ENCODE data around the gene ZDHHC8. TPM values are rescaled to one million over a fixed set of nuclear protein-coding genes. Genes with fewer than 3 reads are reported as not detected.

Gene ZDHHC8, protein sequence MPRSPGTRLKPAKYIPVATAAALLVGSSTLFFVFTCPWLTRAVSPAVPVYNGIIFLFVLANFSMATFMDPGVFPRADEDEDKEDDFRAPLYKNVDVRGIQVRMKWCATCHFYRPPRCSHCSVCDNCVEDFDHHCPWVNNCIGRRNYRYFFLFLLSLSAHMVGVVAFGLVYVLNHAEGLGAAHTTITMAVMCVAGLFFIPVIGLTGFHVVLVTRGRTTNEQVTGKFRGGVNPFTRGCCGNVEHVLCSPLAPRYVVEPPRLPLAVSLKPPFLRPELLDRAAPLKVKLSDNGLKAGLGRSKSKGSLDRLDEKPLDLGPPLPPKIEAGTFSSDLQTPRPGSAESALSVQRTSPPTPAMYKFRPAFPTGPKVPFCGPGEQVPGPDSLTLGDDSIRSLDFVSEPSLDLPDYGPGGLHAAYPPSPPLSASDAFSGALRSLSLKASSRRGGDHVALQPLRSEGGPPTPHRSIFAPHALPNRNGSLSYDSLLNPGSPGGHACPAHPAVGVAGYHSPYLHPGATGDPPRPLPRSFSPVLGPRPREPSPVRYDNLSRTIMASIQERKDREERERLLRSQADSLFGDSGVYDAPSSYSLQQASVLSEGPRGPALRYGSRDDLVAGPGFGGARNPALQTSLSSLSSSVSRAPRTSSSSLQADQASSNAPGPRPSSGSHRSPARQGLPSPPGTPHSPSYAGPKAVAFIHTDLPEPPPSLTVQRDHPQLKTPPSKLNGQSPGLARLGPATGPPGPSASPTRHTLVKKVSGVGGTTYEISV
- total RNA-seq = 10 to 100 TPM; 57.9 to 66.3 TPM

DNA sequence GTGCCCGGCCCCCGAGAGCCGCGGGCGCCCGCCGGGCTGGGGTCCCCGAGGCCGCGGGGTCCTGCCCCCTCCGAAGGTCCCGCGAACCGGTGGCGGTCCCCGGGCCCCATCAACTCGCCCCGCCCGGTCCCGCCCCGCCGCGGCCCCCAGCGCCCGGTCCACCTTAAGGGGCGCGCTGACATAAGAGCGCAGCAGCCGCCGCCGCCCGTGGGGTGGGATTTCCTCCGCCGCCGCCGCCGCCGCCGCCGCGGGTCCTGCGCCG, at the start of gene ZDHHC8:
Gene ZDHHC8, plus strand, starts transcription at position 208 of the 262 bp plus-strand sequence. CDS start 144 bp downstream, outside the sequence.
- no peaks in the 10 kb centered on the region for H3K27me3 Mint-ChIP-seq
- no peaks in the 10 kb centered on the region for H3K9me3 Mint-ChIP-seq (ENCODE audit: low read depth)
- DNase-seq (no peak), ATAC-seq (peak; percentile 68)
- CTCF ChIA-PET = interaction anchor here (1.2 to 3.9 kb wide), 2 partner anchors 36 to 161 kb away, joined by 3 to 28 read pairs; no protein-coding TSS in a partner anchor
- peaks cover 23% of the 10 kb centered on the region for H3K4me1 Mint-ChIP-seq
- H3K36me3 Mint-ChIP-seq = peaks cover 7% of the 10 kb centered on the region
- no peak within 1 kb of the TSS for H3K27ac Mint-ChIP-seq
- peak within 1 kb of the TSS; percentile 55 for H3K4me3 Mint-ChIP-seq

DNA sequence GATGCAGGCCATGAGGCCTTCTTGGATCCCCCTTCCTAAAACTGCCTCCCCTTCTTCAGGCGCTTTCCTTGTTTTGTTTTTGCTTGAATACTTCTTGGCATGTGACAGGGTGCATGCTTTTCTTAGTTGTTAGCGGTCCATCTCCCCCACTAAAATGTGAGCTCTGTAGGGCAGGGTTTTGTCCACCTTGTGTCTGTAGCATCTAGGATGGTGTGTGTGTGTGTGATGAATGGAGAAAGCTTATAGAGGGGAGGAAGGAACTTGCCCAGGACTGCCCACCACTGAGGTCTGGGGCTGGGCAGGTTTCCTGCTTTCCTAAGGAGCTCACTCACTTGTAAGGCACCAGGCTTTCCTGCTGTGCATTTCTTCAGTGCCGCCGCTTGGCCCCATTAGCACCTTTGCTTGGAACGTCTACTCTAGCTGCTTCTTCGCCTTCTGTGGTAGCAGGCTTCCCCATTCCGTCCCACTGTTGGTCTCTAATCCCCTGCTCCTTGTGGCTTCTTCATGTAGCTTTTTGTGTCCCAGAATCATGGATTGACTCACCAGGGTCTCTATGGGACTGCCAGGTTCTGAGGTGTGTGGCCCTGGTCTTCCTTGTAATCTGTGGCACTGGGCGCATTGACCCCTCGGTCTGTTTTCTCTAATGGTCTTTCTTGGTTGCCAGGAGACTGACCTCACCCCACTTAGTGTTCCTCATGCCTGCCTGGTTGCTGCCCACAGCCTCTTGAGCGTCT, 48.3 kb upstream of the ZDHHC8 start:
- DNase-seq = no peak
- no peaks in the 10 kb centered on the region for H3K9me3 Mint-ChIP-seq (ENCODE audit: low read depth)
- no peak for ATAC-seq
- peaks cover 26% of the 10 kb centered on the region for H3K36me3 Mint-ChIP-seq
- peak overlapping the region; percentile 33 for H3K27ac Mint-ChIP-seq
- H3K27me3 Mint-ChIP-seq = no peaks in the 10 kb centered on the region
- CTCF ChIA-PET = interaction anchor here (0.6 to 1.8 kb wide), 4 partner anchors 8 to 34 kb away, joined by 4 to 10 read pairs (median 5); partner anchors contain the start of gene TRMT2A
- H3K4me1 Mint-ChIP-seq = peaks cover 60% of the 10 kb centered on the region
- peak overlapping the region; percentile 1 for H3K4me3 Mint-ChIP-seq

DNA sequence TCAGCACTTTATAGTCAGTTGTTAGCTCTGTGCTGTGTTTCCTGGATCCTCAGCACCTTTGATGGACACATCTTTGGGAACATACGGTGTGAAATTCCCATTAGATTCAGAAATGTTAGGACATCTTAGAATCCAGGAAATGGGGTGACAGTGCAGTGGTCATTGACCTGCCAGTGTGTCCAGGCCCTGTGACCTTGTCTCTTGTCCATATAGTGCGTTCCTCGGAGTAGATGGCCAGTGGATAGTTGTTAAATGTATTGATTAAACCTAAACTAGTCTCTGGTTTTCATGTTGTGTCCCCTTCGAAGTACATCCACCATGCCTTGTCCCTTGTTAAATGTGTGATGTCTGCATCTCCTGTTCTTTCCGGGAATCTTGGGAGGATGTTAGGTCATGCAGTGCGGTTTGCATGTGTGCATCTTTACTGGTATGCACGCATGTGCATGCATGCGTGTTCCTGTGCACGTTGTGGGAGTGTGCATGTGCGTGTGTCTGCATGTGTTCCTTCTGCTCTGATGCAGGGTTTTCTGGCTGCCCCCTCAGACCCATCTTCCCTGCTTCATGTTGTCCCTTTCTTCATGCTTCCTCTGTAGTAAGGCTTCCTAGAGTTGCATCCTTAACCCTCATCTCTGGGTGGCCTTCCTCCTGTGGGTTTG, 47.6 kb upstream of the ZDHHC8 start:
- DNase-seq = no peak
- no peak for ATAC-seq
- Mint-ChIP-seq H3K4me3 (no peak overlapping the region), H3K36me3 (peaks cover 27% of the 10 kb centered on the region), H3K4me1 (peaks cover 64% of the 10 kb centered on the region), H3K27ac (peak overlapping the region; percentile 33), H3K27me3 (no peaks in the 10 kb centered on the region), H3K9me3 (ENCODE audit: low read depth) (no peaks in the 10 kb centered on the region)
- CTCF ChIA-PET = interaction anchor here (0.6 to 1.7 kb wide), 3 partner anchors 7 to 33 kb away, joined by 3 to 6 read pairs (median 4); partner anchors contain the start of gene TRMT2A

DNA sequence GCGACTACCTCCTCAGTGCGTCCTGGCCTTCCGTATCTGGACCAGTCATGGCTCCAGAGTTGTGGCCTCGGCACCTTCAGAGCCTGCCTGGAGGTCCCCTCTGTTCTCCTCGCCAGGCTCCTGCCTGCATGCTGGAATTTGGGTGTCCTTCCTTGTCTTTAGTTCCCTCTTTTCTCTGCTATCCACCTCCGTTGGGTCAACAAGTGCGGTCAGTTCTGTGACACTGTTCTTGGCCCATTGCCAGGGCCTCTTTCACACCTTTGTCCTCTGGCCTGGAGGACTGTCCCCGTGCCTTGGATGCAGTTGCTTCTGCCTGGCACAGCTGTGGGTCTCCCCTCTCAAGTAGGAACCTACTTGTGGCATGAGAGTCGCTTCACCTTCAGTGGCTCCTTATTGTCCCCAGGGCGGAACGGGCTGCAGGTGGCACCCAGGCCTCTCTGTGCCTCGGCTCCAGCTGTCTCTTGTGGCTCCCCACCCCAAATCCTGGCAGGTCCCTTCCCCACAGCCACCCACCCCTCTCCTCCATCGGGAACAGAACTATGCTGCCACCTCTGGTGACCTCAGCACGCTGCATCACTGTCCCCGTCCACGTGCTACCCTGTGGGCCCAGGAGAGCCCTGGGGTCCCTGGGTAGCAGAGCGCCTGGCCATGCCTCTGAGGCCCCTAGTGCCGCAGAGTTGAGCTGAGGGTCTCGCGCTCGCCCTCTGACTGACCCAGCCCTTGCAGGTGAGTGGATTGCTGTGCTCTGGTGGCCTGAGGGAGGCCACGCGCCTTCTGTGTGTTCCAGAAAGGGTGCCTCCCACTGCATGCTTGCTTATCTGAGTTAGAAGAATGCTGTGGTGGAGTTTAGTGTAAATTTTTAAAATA, 46.8 kb upstream of the ZDHHC8 start:
- Mint-ChIP-seq H3K4me3 (no peak overlapping the region), H3K36me3 (peaks cover 33% of the 10 kb centered on the region), H3K27me3 (no peaks in the 10 kb centered on the region), H3K4me1 (peaks cover 70% of the 10 kb centered on the region), H3K9me3 (ENCODE audit: low read depth) (no peaks in the 10 kb centered on the region), H3K27ac (no peak overlapping the region)
- CTCF ChIA-PET = interaction anchor here (0.6 to 1.9 kb wide), 3 partner anchors 16 to 26 kb away, joined by 3 to 4 read pairs (median 3); no protein-coding TSS in a partner anchor
- ATAC-seq (no peak), DNase-seq (no peak)

DNA sequence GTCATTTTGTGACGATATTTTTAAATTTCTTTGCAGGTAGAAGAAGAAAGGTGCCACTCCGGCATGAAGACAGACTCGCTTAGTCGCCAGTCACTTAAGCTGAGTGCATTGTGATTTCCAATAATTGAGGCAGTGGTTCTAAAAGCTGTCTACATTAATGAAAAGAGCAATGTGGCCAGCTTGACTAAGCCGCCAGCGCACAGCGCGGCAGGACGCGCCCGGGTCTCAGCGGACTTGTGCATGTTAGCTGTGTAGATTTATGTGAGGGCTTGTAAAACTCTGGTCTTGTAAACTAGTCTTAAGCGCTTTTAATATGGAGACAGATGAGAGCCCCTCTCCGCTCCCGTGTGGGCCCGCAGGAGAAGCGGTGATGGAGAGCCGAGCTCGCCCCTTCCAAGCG, 46.0 kb upstream of the ZDHHC8 start:
- no peak overlapping the region for H3K4me3 Mint-ChIP-seq
- H3K27me3 Mint-ChIP-seq = no peaks in the 10 kb centered on the region
- ATAC-seq = no peak
- no peak for DNase-seq
- CTCF ChIA-PET = interaction anchor here (1.0 to 1.9 kb wide), 3 partner anchors 16 to 25 kb away, joined by 3 to 5 read pairs (median 4); no protein-coding TSS in a partner anchor
- H3K9me3 Mint-ChIP-seq (ENCODE audit: low read depth) = no peaks in the 10 kb centered on the region
- H3K4me1 Mint-ChIP-seq = peaks cover 78% of the 10 kb centered on the region
- peaks cover 40% of the 10 kb centered on the region for H3K36me3 Mint-ChIP-seq
- no peak overlapping the region for H3K27ac Mint-ChIP-seq

DNA sequence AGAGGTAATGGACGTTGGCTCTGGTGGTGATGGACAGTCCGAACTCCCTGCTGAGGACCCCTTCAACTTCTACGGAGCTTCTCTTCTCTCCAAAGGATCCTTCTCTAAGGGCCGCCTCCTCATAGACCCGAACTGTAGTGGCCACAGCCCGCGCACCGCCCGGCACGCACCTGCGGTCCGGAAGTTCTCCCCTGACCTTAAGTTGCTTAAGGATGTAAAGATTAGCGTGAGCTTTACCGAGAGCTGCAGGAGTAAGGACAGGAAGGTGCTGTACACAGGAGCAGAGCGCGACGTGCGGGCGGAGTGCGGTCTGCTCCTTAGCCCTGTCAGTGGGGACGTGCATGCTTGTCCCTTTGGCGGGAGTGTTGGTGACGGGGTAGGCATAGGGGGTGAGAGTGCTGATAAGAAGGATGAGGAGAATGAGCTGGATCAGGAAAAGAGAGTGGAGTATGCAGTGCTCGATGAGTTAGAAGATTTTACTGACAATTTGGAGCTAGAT, 45.5 kb upstream of the ZDHHC8 start:
- ATAC-seq (no peak), DNase-seq (no peak)
- CTCF ChIA-PET = interaction anchor here (1.1 to 1.9 kb wide), 3 partner anchors 15 to 25 kb away, joined by 4 to 6 read pairs (median 5); no protein-coding TSS in a partner anchor
- no peaks in the 10 kb centered on the region for H3K9me3 Mint-ChIP-seq (ENCODE audit: low read depth)
- peaks cover 42% of the 10 kb centered on the region for H3K36me3 Mint-ChIP-seq
- no peak overlapping the region for H3K4me3 Mint-ChIP-seq
- H3K27ac Mint-ChIP-seq = no peak overlapping the region
- H3K27me3 Mint-ChIP-seq = no peaks in the 10 kb centered on the region
- peaks cover 78% of the 10 kb centered on the region for H3K4me1 Mint-ChIP-seq

DNA sequence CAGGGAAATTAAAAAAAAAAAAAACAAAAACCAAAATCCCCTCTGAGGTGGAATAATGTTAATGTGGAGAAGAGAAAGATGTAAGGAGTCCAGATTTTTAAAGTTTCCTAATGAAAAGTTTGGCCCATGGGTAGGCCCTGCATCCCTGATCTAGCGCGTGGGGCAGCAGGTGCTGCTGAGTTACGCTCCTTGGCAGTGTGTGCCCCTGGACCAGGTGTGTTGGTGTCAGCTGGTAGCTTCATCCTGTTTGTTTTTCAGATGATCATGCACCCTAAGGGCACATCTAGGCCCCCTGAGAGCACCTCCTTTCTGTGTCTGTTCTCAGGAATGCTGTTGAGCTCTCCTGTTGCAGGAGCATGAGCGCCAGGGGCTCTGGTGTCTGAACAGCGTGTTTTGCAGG, 44.8 kb upstream of the ZDHHC8 start:
- H3K4me1 Mint-ChIP-seq = peaks cover 78% of the 10 kb centered on the region
- H3K36me3 Mint-ChIP-seq = peaks cover 49% of the 10 kb centered on the region
- no peaks in the 10 kb centered on the region for H3K27me3 Mint-ChIP-seq
- H3K27ac Mint-ChIP-seq = peak overlapping the region; percentile 17
- H3K9me3 Mint-ChIP-seq (ENCODE audit: low read depth) = no peaks in the 10 kb centered on the region
- CTCF ChIA-PET = interaction anchor here (1.1 to 1.9 kb wide), 3 partner anchors 15 to 25 kb away, joined by 4 to 6 read pairs (median 5); no protein-coding TSS in a partner anchor
- DNase-seq = no peak
- no peak for ATAC-seq
- H3K4me3 Mint-ChIP-seq = no peak overlapping the region

DNA sequence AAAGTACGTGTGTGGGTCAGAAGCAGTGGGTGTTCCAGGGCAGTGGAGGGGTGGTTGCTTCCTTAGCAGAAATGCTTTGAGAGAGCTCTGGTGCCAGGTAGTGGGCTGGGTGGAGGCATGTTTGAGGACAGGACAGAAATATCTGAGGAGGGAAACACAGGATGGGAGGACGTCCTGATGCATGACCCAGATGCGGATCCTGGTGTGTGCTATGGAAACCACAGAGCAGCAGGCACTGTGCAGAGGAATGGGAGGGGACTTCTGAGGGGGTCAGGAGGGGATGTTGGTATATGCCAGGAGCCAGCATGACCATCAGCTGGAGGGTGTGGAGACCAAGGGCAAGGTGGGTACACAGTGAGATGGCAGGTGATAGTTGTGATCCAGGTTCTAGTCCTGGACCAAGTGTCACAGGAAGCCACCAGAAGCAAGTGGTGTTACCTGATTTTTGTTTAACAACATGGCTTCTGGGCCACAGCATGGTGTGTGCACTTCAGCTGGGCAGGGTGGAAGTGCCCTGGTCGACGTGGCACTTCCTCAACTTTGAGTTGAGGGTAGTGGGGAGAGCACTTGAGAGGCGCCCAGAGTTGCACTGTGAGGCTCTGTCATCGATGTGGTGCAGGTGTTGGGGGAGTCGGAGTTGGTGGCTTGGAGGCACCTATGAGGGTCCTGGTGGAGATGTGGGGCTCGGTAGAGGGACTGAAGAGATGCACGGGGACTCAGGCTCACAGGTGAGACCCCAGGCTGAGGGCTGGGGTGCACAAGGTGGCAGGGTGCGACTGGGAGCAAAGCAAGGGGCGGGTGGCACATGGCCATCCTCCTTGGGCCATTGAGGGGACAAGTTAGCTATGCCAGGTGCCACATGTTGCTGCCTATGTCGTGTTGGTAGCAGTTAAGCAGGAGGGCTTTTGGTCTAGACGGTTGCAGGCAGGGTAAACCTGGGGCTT, 44.0 kb upstream of the ZDHHC8 start:
- peaks cover 57% of the 10 kb centered on the region for H3K36me3 Mint-ChIP-seq
- H3K27me3 Mint-ChIP-seq = no peaks in the 10 kb centered on the region

DNA sequence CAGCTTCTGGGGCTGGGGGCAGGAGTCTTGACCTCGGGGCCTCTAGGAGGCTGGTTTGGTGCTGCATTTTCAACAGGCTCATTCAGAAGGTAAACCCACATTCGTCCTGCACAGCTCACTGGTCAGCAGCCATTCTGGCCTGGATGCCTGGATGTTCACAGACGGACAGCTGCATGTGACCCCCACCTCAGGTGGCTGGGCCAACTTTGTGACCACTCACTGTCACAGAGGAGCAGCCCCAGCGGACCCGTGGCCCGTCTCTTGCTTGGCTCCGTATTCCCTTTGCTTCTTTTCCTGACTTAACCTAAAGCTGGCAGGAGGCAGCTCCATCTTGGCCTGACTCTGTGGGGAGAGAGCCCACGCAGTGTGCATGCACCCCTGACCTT, 43.3 kb upstream of the ZDHHC8 start:
- Mint-ChIP-seq H3K4me1 (peaks cover 76% of the 10 kb centered on the region), H3K27me3 (no peaks in the 10 kb centered on the region), H3K27ac (no peak overlapping the region), H3K4me3 (no peak overlapping the region), H3K9me3 (ENCODE audit: low read depth) (no peaks in the 10 kb centered on the region), H3K36me3 (peaks cover 57% of the 10 kb centered on the region)
- no peak for ATAC-seq
- no peak for DNase-seq
- CTCF ChIA-PET = no interaction called here

More for the DNA sequence above, 44.0 kb upstream of the ZDHHC8 start:
- ATAC-seq (no peak), DNase-seq (no peak)
- H3K4me3 Mint-ChIP-seq = no peak overlapping the region
- H3K9me3 Mint-ChIP-seq (ENCODE audit: low read depth) = no peaks in the 10 kb centered on the region
- peak overlapping the region; percentile 71 for H3K27ac Mint-ChIP-seq
- CTCF ChIA-PET = interaction anchor here (1.1 to 1.8 kb wide), 2 partner anchors 14 to 24 kb away, joined by 5 to 6 read pairs; no protein-coding TSS in a partner anchor
- H3K4me1 Mint-ChIP-seq = peaks cover 80% of the 10 kb centered on the region

DNA sequence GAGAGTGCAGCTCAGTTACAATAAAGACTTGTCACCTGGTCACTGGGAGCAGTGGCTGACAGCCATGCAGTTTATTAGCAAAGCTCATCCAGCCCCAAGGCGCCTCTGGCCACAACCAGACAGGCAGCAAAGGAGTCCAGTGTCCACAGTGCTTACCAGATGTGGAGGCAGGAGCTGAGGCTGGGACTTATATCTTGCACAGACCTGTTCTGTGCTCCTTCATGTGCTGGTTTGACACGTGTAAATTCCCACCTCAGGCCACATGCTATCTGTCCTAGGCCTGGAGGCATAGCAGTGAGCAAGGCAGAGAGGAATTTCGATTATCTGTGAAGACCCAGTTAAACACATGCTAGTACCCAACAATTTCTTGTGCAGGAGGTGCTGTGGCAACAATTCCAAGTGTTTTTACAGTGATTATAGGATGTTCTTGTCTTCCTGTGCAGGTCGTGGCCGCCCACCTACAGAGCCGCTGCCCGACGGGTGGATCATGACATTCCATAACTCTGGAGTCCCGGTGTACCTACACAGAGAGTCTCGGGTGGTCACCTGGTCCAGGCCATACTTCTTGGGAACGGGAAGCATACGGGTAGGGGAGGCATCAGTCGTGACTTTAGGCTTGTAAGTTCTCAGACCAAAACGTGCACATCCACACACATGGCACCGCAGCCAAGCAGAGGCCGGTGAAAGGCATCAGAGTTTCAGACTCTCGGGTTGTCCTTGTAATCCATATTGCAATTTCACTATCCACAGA, 42.2 kb upstream of the ZDHHC8 start:
- H3K4me3 Mint-ChIP-seq = no peak overlapping the region
- peaks cover 68% of the 10 kb centered on the region for H3K36me3 Mint-ChIP-seq
- CTCF ChIA-PET = interaction anchor here (2.1 to 2.5 kb wide), 2 partner anchors 22 to 68 kb away, joined by 6 to 13 read pairs; no protein-coding TSS in a partner anchor
- H3K27me3 Mint-ChIP-seq = no peaks in the 10 kb centered on the region
- ATAC-seq (no peak), DNase-seq (no peak)
- H3K27ac Mint-ChIP-seq = peak overlapping the region; percentile 29
- H3K9me3 Mint-ChIP-seq (ENCODE audit: low read depth) = no peaks in the 10 kb centered on the region
- H3K4me1 Mint-ChIP-seq = peaks cover 76% of the 10 kb centered on the region
